Transverse colon (tissue), 4 donors: ENCODE results near the gene CDR2. TPM values are rescaled to one million over a fixed set of nuclear protein-coding genes. Genes with fewer than 3 reads are reported as not detected.

Source experiments
- DNase-seq: peaks from one replicate; pipeline ENCODE4 v3.0.0-alpha.2; 2019
- H3K27ac ChIP-seq, 4 donors: fragments of 200-600 bp; sonication (generic); 2 replicates each; pipeline ENCODE4 v1.5.1; 2016 to 2018; ENCODE audit warnings: inconsistent platforms in 4 of 4
- H3K27me3 ChIP-seq: fragments of 200-600 bp; sonication (generic); 2 replicates; pipeline ENCODE4 v1.5.1; 2017; ENCODE audit warnings: inconsistent platforms
- H3K36me3 ChIP-seq, 4 donors: fragments of 200-600 bp; sonication (generic); 2 replicates each; pipeline ENCODE4 v1.5.1; 2017 to 2019; ENCODE audit warnings: inconsistent platforms in 4 of 4
- H3K4me1 ChIP-seq, 4 donors: fragments of 200-600 bp; sonication (generic); 2 replicates each; pipeline ENCODE4 v1.5.1; 2017 to 2020; ENCODE audit warnings: inconsistent platforms in 4 of 4
- H3K4me3 ChIP-seq, 4 donors: fragments of 200-600 bp; sonication (generic); 1 replicate in 1 of 4; 2 replicates in 3 of 4; pipeline versions ENCODE4 v1.5.1 to v1.6.1; 2017 to 2019; ENCODE audit warnings: inconsistent platforms in 4 of 4
- H3K9me3 ChIP-seq, 2 donors: fragments of 200-600 bp; sonication (generic); 2 replicates each; pipeline ENCODE4 v1.5.1; 2017 to 2019; ENCODE audit warnings: inconsistent platforms in 2 of 2
- CTCF ChIP-seq, 5 experiments: fragments of 200-600 bp in 3 of 5; fragments of 450-650 bp in 2 of 5; sonication (generic) in 3 of 5; IDR thresholded peaks; 1 replicate in 2 of 5; 2 replicates in 3 of 5; pipeline ENCODE4 v1.5.1; 2016 to 2017; ENCODE audit warnings: antibody characterized with exemption in 5 of 5, inconsistent platforms in 3 of 5, mild to moderate bottlenecking in 2 of 5, moderate library complexity in 1 of 5
- EP300 ChIP-seq: sonication (generic); formaldehyde crosslinking; IDR thresholded peaks from one replicate; pipeline ENCODE4 v1.6.1; 2017; ENCODE audit warnings: antibody characterized with exemption, low read depth
- POLR2A ChIP-seq: fragments of 450-650 bp; IDR thresholded peaks from one replicate; pipeline ENCODE4 v1.6.1; 2016; ENCODE audit warnings: antibody characterized with exemption, mild to moderate bottlenecking, moderate library complexity
- POLR2AphosphoS5 ChIP-seq, 3 donors: sonication (generic); formaldehyde crosslinking; IDR thresholded peaks; one replicate each; pipeline ENCODE4 v1.6.1; 2016; ENCODE audit warnings: antibody characterized with exemption in 3 of 3
- WGBS, 2 donors: methylation state at CpG; one replicate each; pipeline ENCODE4 v1.1.5; 2018; ENCODE audit warnings: low coverage in 1 of 2; 5-methylcytosine and 5-hydroxymethylcytosine counted together
- in situ Hi-C, 4 donors: fragments of 200-750 bp; cut with MboI; loops; one replicate each; pipeline versions ENCODE4 v1.15.0 to v1.15.1; 2017; ENCODE audit warnings: low sequenced_read_pairs in 3 of 4, low pct_ligation_motif_present in 1 of 4, low pct_unique_long_range_greater_than_20kb in 1 of 4
- intact Hi-C: fragments of 100-400 bp; cut with DNase I; formaldehyde crosslinking; loops from one replicate; pipeline ENCODE4 v1.15.1; 2023; ENCODE audit warnings: low total_unique reads
- total RNA-seq, 4 donors: library from RNA; depleted of rRNA; stranded (reverse); fragments of >200 nt; gene quantifications; one replicate each; pipeline ENCODE4 v1.1.0, GENCODE V29; 2016

CDR2 gene
- total RNA-seq, 4 donors from 2014 or later, result 21.7 to 317 (median 24.1) TPM

- DNase-seq, result no peak
- in situ Hi-C loops, result loop anchor here in 1 of 4 donors (25.0 kb wide), 3 partner anchors 95 to 1270 kb away; no protein-coding TSS in a partner anchor
- no peaks in the 10 kb centered on the region for H3K36me3 ChIP-seq
- no peaks in the 10 kb centered on the region for H3K27me3 ChIP-seq
- no peak overlapping the region for H3K27ac ChIP-seq
- TF ChIP-seq CTCF (IDR thresholded peaks at IDR 0.05) (no peak), EP300 (no peak), POLR2AphosphoS5 (IDR thresholded peaks at IDR 0.05) (no peak), POLR2A (no peak)
- intact Hi-C loops, result no loop called here
- WGBS, 2 donors, result 90 to 94% methylated on average over 2 of the region's 2 CpGs
- H3K4me1 ChIP-seq, result peaks cover 0 to 3% (median 0%) of the 10 kb centered on the region in 4 donors
- H3K9me3 ChIP-seq, result no peaks in the 10 kb centered on the region
- no peak overlapping the region for H3K4me3 ChIP-seq
Observed at GRCh38 chr16:22407486-22407885, 33.1 kb upstream of the CDR2 start.

GRCh38 chr16:22402191-22402590 is 27.8 kb upstream of the CDR2 start:
- H3K4me1 ChIP-seq, result peaks cover 0 to 3% (median 0%) of the 10 kb centered on the region in 4 donors
- H3K36me3 ChIP-seq, result no peaks in the 10 kb centered on the region
- in situ Hi-C loops, result loop anchor here in 1 of 4 donors (25.0 kb wide), 3 partner anchors 90 to 1265 kb away; no protein-coding TSS in a partner anchor
- TF ChIP-seq CTCF (IDR thresholded peaks at IDR 0.05) (no peak), POLR2A (no peak), POLR2AphosphoS5 (IDR thresholded peaks at IDR 0.05) (no peak), EP300 (no peak)
- no peak overlapping the region for H3K4me3 ChIP-seq
- H3K9me3 ChIP-seq, result no peaks in the 10 kb centered on the region
- intact Hi-C loops, result no loop called here
- H3K27me3 ChIP-seq, result no peaks in the 10 kb centered on the region
- H3K27ac ChIP-seq, result no peak overlapping the region
- DNase-seq, result no peak

GRCh38 chr16:22400900-22401299 is 26.5 kb upstream of the CDR2 start:
- Histone ChIP-seq H3K27me3 (no peaks in the 10 kb centered on the region), H3K36me3 (no peaks in the 10 kb centered on the region), H3K9me3 (no peaks in the 10 kb centered on the region), H3K27ac (no peak overlapping the region), H3K4me3 (no peak overlapping the region), H3K4me1 (peaks cover 0 to 3% (median 0%) of the 10 kb centered on the region in 4 donors)
- DNase-seq, result no peak
- no peak for TF ChIP-seq CTCF (IDR thresholded peaks at IDR 0.05)
- TF ChIP-seq POLR2AphosphoS5 (IDR thresholded peaks at IDR 0.05), result no peak
- no peak for TF ChIP-seq EP300
- no peak for TF ChIP-seq POLR2A
- in situ Hi-C loops (loop anchor here in 1 of 4 donors (25.0 kb wide), 3 partner anchors 89 to 1264 kb away; no protein-coding TSS in a partner anchor), intact Hi-C loops (no loop called here)
- WGBS, 2 donors, result 69 to 74% methylated on average over 3 of the region's 3 CpGs

GRCh38 chr16:22397931-22398330 is 23.5 kb upstream of the CDR2 start:
- no peak for DNase-seq
- TF ChIP-seq POLR2A (no peak), EP300 (no peak), CTCF (IDR thresholded peaks at IDR 0.05) (no peak), POLR2AphosphoS5 (IDR thresholded peaks at IDR 0.05) (no peak)
- Histone ChIP-seq H3K27me3 (no peaks in the 10 kb centered on the region), H3K27ac (no peak overlapping the region), H3K36me3 (no peaks in the 10 kb centered on the region), H3K4me3 (no peak overlapping the region), H3K9me3 (no peaks in the 10 kb centered on the region), H3K4me1 (peaks cover 0 to 2% (median 0%) of the 10 kb centered on the region in 4 donors)
- in situ Hi-C loops, result no loop called here
- intact Hi-C loops, result no loop called here
